Measurements from ENCODE around the gene NHEJ1. TPM values are rescaled to one million over a fixed set of nuclear protein-coding genes. Genes with fewer than 3 reads are reported as not detected.

Gene NHEJ1
- total RNA-seq, 1 experiment from 2014 or later, result 22.3 TPM

DNA sequence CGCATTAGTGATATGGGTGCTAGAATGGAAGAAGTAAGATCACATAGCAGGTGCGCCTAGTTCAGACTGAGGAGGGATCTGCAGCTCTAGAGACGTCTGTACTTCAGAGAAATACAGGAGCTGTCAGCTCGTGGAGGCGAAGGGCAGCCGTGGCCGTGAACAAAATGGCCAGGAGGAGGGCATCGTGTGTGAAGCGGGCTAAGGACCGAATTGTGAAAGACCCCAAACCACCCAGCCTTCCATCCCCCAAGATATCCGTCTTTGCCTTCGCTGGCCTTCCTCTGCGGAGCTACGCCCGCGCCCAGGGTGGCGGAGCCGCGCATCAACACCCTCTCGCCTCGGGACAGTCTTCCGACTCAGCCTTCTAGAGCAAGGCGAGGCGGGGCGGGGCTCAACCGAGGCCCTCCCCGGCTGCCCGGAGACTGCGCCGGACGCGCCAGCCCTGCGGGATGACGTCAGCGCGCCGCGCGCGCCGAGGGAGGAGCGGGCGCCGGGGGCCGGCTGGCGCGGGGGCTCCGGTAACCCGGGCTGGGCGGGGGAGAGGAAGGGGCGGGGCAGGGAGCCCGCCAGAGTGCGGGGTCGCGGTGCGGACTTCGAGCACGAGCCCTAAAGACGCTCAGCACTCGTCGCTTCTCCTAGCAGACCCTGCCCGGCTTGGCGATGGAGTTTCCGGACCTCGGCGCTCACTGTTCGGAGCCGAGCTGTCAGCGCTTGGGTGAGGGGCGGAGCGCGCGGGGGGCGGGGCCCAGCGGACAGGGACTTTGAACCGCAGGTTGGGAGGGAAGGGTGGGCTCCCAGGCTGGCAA is 45.9 kb upstream of the NHEJ1 start, which contains the start of gene ZFAND2B (continued):
- TF ChIP-seq ZMAT4 (CRISPR knock-in tag; IDR thresholded peaks at IDR 0.05) (no peak), GABPB1 (CRISPR knock-in tag; IDR thresholded peaks at IDR 0.05) (0 out of 2 replicates have a peak, but pooled peaks have one; percentile 51), ZNF425 (CRISPR knock-in tag; conservative IDR thresholded peaks at IDR 0.05) (no peak), RELA (CRISPR knock-in tag; IDR thresholded peaks at IDR 0.05; ENCODE audit: borderline replicate concordance) (no peak), ZNF416 (CRISPR knock-in tag; IDR thresholded peaks at IDR 0.05) (no peak), FOXK1 (CRISPR knock-in tag; IDR thresholded peaks at IDR 0.05) (peak; percentile 70), CBFB (CRISPR knock-in tag; IDR thresholded peaks at IDR 0.05; ENCODE audit: low read depth) (no peak), FOXP1 (CRISPR knock-in tag; IDR thresholded peaks at IDR 0.05; ENCODE audit: borderline replicate concordance) (peak; percentile 52; the same call in 1 of the 2 replicates), CREM (CRISPR knock-in tag; IDR thresholded peaks at IDR 0.05) (peak; percentile 88; the same call in 1 of the 2 replicates), ETV6 (CRISPR knock-in tag; IDR thresholded peaks at IDR 0.05) (peak; percentile 37), USF2 (CRISPR knock-in tag; IDR thresholded peaks at IDR 0.05) (peak; percentile 44)
- TF ChIP-seq, protein P1, sequence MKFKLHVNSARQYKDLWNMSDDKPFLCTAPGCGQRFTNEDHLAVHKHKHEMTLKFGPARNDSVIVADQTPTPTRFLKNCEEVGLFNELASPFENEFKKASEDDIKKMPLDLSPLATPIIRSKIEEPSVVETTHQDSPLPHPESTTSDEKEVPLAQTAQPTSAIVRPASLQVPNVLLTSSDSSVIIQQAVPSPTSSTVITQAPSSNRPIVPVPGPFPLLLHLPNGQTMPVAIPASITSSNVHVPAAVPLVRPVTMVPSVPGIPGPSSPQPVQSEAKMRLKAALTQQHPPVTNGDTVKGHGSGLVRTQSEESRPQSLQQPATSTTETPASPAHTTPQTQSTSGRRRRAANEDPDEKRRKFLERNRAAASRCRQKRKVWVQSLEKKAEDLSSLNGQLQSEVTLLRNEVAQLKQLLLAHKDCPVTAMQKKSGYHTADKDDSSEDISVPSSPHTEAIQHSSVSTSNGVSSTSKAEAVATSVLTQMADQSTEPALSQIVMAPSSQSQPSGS (CRISPR knock-in tag; IDR thresholded peaks at IDR 0.05; ENCODE audit: borderline replicate concordance, low read depth), result no peak
- TF ChIP-seq, protein P2, sequence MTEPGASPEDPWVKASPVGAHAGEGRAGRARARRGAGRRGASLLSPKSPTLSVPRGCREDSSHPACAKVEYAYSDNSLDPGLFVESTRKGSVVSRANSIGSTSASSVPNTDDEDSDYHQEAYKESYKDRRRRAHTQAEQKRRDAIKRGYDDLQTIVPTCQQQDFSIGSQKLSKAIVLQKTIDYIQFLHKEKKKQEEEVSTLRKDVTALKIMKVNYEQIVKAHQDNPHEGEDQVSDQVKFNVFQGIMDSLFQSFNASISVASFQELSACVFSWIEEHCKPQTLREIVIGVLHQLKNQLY (CRISPR knock-in tag; IDR thresholded peaks at IDR 0.05), result no peak
- TF ChIP-seq, protein P3, sequence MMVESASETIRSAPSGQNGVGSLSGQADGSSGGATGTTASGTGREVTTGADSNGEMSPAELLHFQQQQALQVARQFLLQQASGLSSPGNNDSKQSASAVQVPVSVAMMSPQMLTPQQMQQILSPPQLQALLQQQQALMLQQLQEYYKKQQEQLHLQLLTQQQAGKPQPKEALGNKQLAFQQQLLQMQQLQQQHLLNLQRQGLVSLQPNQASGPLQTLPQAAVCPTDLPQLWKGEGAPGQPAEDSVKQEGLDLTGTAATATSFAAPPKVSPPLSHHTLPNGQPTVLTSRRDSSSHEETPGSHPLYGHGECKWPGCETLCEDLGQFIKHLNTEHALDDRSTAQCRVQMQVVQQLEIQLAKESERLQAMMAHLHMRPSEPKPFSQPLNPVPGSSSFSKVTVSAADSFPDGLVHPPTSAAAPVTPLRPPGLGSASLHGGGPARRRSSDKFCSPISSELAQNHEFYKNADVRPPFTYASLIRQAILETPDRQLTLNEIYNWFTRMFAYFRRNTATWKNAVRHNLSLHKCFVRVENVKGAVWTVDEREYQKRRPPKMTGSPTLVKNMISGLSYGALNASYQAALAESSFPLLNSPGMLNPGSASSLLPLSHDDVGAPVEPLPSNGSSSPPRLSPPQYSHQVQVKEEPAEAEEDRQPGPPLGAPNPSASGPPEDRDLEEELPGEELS (CRISPR knock-in tag; IDR thresholded peaks at IDR 0.05), result peak; percentile 54; the same call in 1 of the 2 replicates
- TF ChIP-seq, protein P4, sequence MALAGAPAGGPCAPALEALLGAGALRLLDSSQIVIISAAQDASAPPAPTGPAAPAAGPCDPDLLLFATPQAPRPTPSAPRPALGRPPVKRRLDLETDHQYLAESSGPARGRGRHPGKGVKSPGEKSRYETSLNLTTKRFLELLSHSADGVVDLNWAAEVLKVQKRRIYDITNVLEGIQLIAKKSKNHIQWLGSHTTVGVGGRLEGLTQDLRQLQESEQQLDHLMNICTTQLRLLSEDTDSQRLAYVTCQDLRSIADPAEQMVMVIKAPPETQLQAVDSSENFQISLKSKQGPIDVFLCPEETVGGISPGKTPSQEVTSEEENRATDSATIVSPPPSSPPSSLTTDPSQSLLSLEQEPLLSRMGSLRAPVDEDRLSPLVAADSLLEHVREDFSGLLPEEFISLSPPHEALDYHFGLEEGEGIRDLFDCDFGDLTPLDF (CRISPR knock-in tag; IDR thresholded peaks at IDR 0.05), result no peak

DNA sequence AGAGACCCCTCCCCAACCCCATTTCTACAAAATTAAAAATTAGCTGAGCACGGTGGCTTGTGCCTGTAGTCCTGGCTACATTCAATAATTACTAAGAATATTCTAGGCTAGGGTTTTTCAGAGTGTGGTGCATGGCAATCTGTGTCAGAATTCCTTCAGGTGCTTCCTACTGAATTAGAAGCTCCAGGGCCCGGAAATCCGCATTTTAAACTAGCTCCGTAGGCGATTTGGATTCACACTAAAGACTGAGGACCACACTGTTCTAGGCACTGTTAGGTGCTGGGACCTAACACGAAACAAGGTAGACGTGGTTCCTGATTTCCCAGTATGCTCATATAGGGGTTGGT is 45.3 kb upstream of the NHEJ1 start:
- Mint-ChIP-seq H3K27ac (peak overlapping the region; percentile 91), H3K4me1 (peaks cover 6% of the 10 kb centered on the region), H3K36me3 (peaks cover 25% of the 10 kb centered on the region), H3K4me3 (peak overlapping the region; percentile 74), H3K27me3 (ENCODE audit: low read depth) (peaks cover 15% of the 10 kb centered on the region), H3K9me3 (peaks cover 8% of the 10 kb centered on the region)
- POLR2A ChIA-PET, result interaction anchor here (0.7 to 2.0 kb wide), 8 partner anchors 11 to 47 kb away, joined by 3 to 16 read pairs (median 6); partner anchors contain the start of genes ABCB6, ANKZF1, ATG9A and CNPPD1
- DNase-seq (ENCODE audit: low spot score) (no peak), ATAC-seq (no peak)
- CTCF ChIA-PET, result interaction anchor here (0.9 to 2.0 kb wide), 12 partner anchors 8 to 324 kb away, joined by 3 to 11 read pairs (median 6); partner anchors contain the start of genes CNPPD1, GLB1L and STK16
- no peak for TF ChIP-seq CREB1 (CRISPR knock-in tag; IDR thresholded peaks at IDR 0.05)
- TF ChIP-seq, protein P5, sequence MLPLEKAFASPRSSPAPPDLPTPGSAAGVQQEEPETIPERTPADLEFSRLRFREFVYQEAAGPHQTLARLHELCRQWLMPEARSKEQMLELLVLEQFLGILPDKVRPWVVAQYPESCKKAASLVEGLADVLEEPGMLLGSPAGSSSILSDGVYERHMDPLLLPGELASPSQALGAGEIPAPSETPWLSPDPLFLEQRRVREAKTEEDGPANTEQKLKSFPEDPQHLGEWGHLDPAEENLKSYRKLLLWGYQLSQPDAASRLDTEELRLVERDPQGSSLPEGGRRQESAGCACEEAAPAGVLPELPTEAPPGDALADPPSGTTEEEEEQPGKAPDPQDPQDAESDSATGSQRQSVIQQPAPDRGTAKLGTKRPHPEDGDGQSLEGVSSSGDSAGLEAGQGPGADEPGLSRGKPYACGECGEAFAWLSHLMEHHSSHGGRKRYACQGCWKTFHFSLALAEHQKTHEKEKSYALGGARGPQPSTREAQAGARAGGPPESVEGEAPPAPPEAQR (CRISPR knock-in tag; IDR thresholded peaks at IDR 0.05), result no peak
- no peak for TF ChIP-seq STAT6 (CRISPR knock-in tag; conservative IDR thresholded peaks at IDR 0.05; ENCODE audit: low read depth)
- TF ChIP-seq SP1 (CRISPR knock-in tag; conservative IDR thresholded peaks at IDR 0.05), result no peak
- TF ChIP-seq FOXJ3 (CRISPR knock-in tag; IDR thresholded peaks at IDR 0.05; ENCODE audit: borderline replicate concordance), result no peak
